K562 (cell line): ENCODE results near the gene RPL7L1. TPM values are rescaled to one million over a fixed set of nuclear protein-coding genes. Genes with fewer than 3 reads are reported as not detected.

Source experiments
- ATAC-seq: fragments of 200-7000 bp; cut with Tn5 transposase; 3 replicates; pipeline ENCODE4 v1.9.1; 2020; ENCODE audit warnings: moderate library complexity
- BruUV-seq: library from RNA; stranded (reverse); fragments of 400-500 nt; replicated peaks from 2 replicates; lab custom pipeline; 2021; lab: Mats Ljungman, UMichigan
- CTCF ChIA-PET: fragments of 300-600 bp; formaldehyde crosslinking; extraction: SDS; loops from one replicate; lab custom pipeline; 2021; ENCODE audit warnings: low intra/inter-chr PET ratio; lab: Yijun Ruan, JAX
- POLR2A ChIA-PET: fragments of 300-600, 350-650 bp; sonication (Branson Sonifier 250); formaldehyde crosslinking; extraction: SDS; loops from one replicate; lab custom pipeline; 2021; ENCODE audit warnings: antibody characterized with exemption, inconsistent platforms; lab: Yijun Ruan, JAX
- DNase-seq, 4 experiments: peaks; one replicate each; pipeline versions ENCODE4 v3.0.0 to v3.0.0-alpha.2; 2011 to 2018; ENCODE audit warnings: low spot score in 3 of 4, mixed read lengths in 3 of 4; ENCODE audit errors: extremely low read depth in 1 of 4
- FAIRE-seq: peaks from 2 replicates; lab custom pipeline; 2011; peaks lifted over from hg19 to GRCh38; lab: Jason Lieb, UNC
- H2AFZ ChIP-seq: 2 replicates; pipeline ENCODE4 v1.6.0; 2011; ENCODE audit warnings: low read depth, low read length, control low read depth, inconsistent platforms
- H3K27ac ChIP-seq: fragments of 200-600 bp; 3 replicates; pipeline ENCODE4 v1.8.0; 2011; ENCODE audit warnings: low read depth, mild to moderate bottlenecking, control low read depth, inconsistent platforms, low read length, moderate library complexity, mixed read lengths; ENCODE audit errors: extremely low read depth
- H3K27me3 ChIP-seq, 2 experiments: fragments of 300-600 bp in 1 of 2; 2 replicates in 1 of 2; 3 replicates in 1 of 2; pipeline versions ENCODE4 v1.6.0 to v1.8.0; 2011; ENCODE audit warnings: inconsistent platforms in 2 of 2, low read length in 2 of 2, mild to moderate bottlenecking in 1 of 2, mixed read lengths in 1 of 2, moderate library complexity in 1 of 2; ENCODE audit not compliant: control insufficient read depth in 2 of 2, insufficient read depth in 2 of 2
- H3K36me3 ChIP-seq: fragments of 300-600 bp; 3 replicates; pipeline ENCODE4 v1.8.0; 2011; ENCODE audit warnings: mild to moderate bottlenecking, low read length, inconsistent platforms; ENCODE audit not compliant: control insufficient read depth, insufficient read depth
- H3K4me1 ChIP-seq, 2 experiments: fragments of 200-600 bp in 1 of 2; replicated peaks in 1 of 2; 2 replicates in 1 of 2; 3 replicates in 1 of 2; pipeline versions ENCODE4 v1.5.1 to v1.8.0; 2011; ENCODE audit warnings: inconsistent platforms in 2 of 2, low read length in 2 of 2, mild to moderate bottlenecking in 1 of 2, mixed read lengths in 1 of 2, moderate library complexity in 1 of 2; ENCODE audit not compliant: control insufficient read depth in 2 of 2, insufficient read depth in 2 of 2
- H3K4me2 ChIP-seq: 2 replicates; pipeline ENCODE4 v1.6.1; 2011; ENCODE audit warnings: low read length, control low read depth, inconsistent platforms, mixed read lengths; ENCODE audit not compliant: insufficient read depth
- H3K4me3 ChIP-seq: fragments of 200-600 bp; sonication (generic), shearing (Covaris generic); 2 replicates; pipeline ENCODE4 v1.5.1; 2016; ENCODE audit warnings: control low read depth, inconsistent platforms
- H3K79me2 ChIP-seq: fragments of 200-600 bp; 3 replicates; pipeline ENCODE4 v1.8.0; 2011; ENCODE audit warnings: low read length, inconsistent platforms; ENCODE audit not compliant: control insufficient read depth, insufficient read depth
- H3K9ac ChIP-seq, 2 experiments: 2 replicates each; pipeline versions ENCODE4 v1.6.0 to v1.6.1; 2011; ENCODE audit warnings: low read depth in 2 of 2, low read length in 2 of 2, control low read depth in 1 of 2, inconsistent platforms in 1 of 2, mild to moderate bottlenecking in 1 of 2, mixed read lengths in 1 of 2; ENCODE audit not compliant: insufficient read depth in 1 of 2
- H3K9me1 ChIP-seq: one replicate; pipeline ENCODE4 v1.6.0; 2011; ENCODE audit warnings: inconsistent platforms, mild to moderate bottlenecking, low read length, moderate library complexity; ENCODE audit not compliant: control insufficient read depth, insufficient read depth
- H3K9me3 ChIP-seq: replicated peaks from 2 replicates; pipeline ENCODE4 v1.5.1; 2011; ENCODE audit warnings: low read depth, low read length, inconsistent platforms; ENCODE audit not compliant: control insufficient read depth, insufficient read depth
- H4K20me1 ChIP-seq: replicated peaks from 2 replicates; pipeline ENCODE4 v1.6.1; 2011; ENCODE audit warnings: low read length, inconsistent platforms, mixed read lengths; ENCODE audit not compliant: control insufficient read depth, insufficient read depth
- L3MBTL2 ChIP-seq: fragments of 450-650 bp; IDR thresholded peaks from 2 replicates; pipeline ENCODE4 v1.6.1; 2016; ENCODE audit warnings: mild to moderate bottlenecking, moderate library complexity
- MYC ChIP-seq, 2 experiments: fragments of 250-450 bp in 1 of 2; sonication (Bioruptor Pico) in 1 of 2; IDR thresholded peaks; 2 replicates each; pipeline versions ENCODE4 v1.5.1 to v1.6.1; 2012 to 2021; ENCODE audit warnings: low read depth in 2 of 2, borderline replicate concordance in 1 of 2, improper control_type of control experiment in 1 of 2, low read length in 1 of 2, mild to moderate bottlenecking in 1 of 2, moderate library complexity in 1 of 2
- PTTG1 ChIP-seq: fragments of 450-650 bp; IDR thresholded peaks from 2 replicates; pipeline ENCODE4 v1.6.1; 2016; ENCODE audit warnings: low read depth, mild to moderate bottlenecking, missing genetic modification characterization, missing compliant biosample characterization
- WGBS: fragments of 100-300 bp; shearing (Covaris generic); methylation state at CpG from one replicate; pipeline ENCODE4 v1.1.6; 2016; ENCODE audit warnings: low coverage, mixed read lengths; ENCODE audit not compliant: insufficient coverage; ENCODE audit errors: missing lambda C conversion rate; 5-methylcytosine and 5-hydroxymethylcytosine counted together
- in situ Hi-C: fragments of 300-500 bp; cut with MboI; formaldehyde crosslinking; loops from 4 replicates; pipeline ENCODE4 v1.15.0; 2018; ENCODE audit warnings: inconsistent platforms, mixed read lengths
- intact Hi-C: fragments of 100-400 bp; cut with micrococcal nuclease; formaldehyde crosslinking; loops from 2 replicates; pipeline ENCODE4 v1.14.2; 2022
- polyA plus RNA-seq, 8 experiments: library from polyadenylated mRNA; depleted of rRNA in 4 of 8; stranded (reverse) in 5 of 8; unstranded in 3 of 8; fragments of >200 nt; fragmentation: Nextera tagmentation in 2 of 8; fragmentation: Illumina TruSeq in 1 of 8; extraction: Ambion mirVana in 2 of 8; extraction: Trizol in 1 of 8; gene quantifications; 2 replicates each; pipeline versions ENCODE4 v1.2.1 to v1.2.3, GENCODE V29; 2011 to 2014; ENCODE audit warnings: inconsistent platforms in 1 of 8, missing spikeins in 1 of 8
- total RNA-seq, 7 experiments: library from RNA; depleted of rRNA in 6 of 7; stranded (reverse); fragments of >200 nt in 6 of 7; fragmentation: Illumina TruSeq in 2 of 7; extraction: Trizol in 2 of 7; gene quantifications; 2 replicates each; pipeline versions ENCODE4 v1.2.1 to v1.2.3, GENCODE V29; 2011 to 2021; ENCODE audit warnings: low replicate concordance in 1 of 7
- TF ChIP-seq, protein P1 (sequence below), 2 experiments: fragments of 150-350 bp in 1 of 2; IDR thresholded peaks; 2 replicates each; pipeline ENCODE4 v1.6.1; 2012 to 2016; ENCODE audit warnings: low read depth in 2 of 2, low read length in 2 of 2, mild to moderate bottlenecking in 1 of 2, moderate library complexity in 1 of 2

Gene RPL7L1
- total and polyA plus RNA-seq, 9 of the 15 experiments (the other 6 are each of a cell fraction or from before 2014, with no cell fraction given): 129 to 259 (median 164) TPM

DNA sequence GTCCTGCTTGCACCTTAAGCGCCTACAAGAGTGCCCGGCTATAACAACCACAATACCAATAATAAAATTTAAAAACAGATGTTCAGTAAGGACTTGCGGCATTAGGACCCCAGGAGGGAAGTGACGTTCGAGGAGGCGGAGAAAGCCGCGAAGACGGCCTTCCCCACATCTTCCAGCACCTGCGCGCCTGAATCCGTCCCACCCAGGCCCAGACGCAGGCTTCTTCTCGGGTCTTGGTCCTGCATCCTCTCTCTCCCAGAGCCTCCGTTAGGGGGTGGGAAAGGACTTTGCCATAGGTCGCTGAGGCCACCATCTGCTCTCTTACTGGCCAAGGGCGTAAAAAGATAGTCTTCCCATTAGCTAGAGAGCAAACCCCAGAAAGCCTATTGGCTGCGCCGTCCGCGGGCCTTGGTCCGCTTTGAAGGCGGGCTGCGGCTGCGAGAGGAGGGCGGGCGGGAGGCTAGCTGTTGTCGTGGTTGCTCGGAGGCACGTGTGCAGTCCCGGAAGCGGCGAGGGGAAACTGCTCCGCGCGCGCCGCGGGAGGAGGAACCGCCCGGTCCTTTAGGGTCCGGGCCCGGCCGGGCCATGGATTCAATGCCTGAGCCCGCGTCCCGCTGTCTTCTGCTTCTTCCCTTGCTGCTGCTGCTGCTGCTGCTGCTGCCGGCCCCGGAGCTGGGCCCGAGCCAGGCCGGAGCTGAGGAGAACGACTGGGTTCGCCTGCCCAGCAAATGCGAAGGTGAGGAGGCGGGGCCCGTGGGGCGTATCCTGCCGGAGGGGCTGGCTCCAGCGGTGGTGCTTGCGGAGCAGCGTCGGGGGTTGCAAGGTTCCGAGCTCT lies 49.8 kb downstream of the RPL7L1 start, which contains the start of gene CNPY3:
TSS of gene CNPY3 (plus strand) at position 495 of the 835 bp plus-strand sequence. CDS start at position 586, 91 bp downstream.
- CTCF ChIA-PET: no interaction called here
- POLR2A ChIA-PET: interaction anchor here (0.6 to 3.5 kb wide), 23 partner anchors 10 to 783 kb away, joined by 3 to 30 read pairs (median 4); partner anchors contain the start of genes CUL9 and PEX6
- H3K79me2 ChIP-seq: peaks cover 40% of the 10 kb centered on the region
- H3K27ac ChIP-seq: peak within 1 kb of the TSS; percentile 90
- peak within 1 kb of the TSS; percentile 84 to 93 for H3K9ac ChIP-seq
- peak; percentile 96 to 99 (median 96) for DNase-seq
- peak within 1 kb of the TSS; percentile 76 for H3K4me3 ChIP-seq
- peak within 1 kb of the TSS; percentile 84 for H3K4me2 ChIP-seq
- WGBS: 2% methylated on average over 52 of the region's 63 CpGs
- no peaks in the 10 kb centered on the region for H3K9me3 ChIP-seq
- intact Hi-C loops (loop anchor here (1.0 kb wide), 2 partner anchors 49 to 85 kb away; partner anchors contain the start of gene KLHDC3), in situ Hi-C loops (no loop called here)
- TSS peak; percentile 74 for BruUV-seq
- peak; percentile 95 for ATAC-seq
- FAIRE-seq: peak; percentile 92
- no peaks in the 10 kb centered on the region for H4K20me1 ChIP-seq
- peaks cover 17 to 28% of the 10 kb centered on the region in 2 experiments; a peak in 4 of 5 replicates for H3K4me1 ChIP-seq
- peaks cover 22% of the 10 kb centered on the region for H3K36me3 ChIP-seq
- H3K9me1 ChIP-seq: no peaks in the 10 kb centered on the region
- H3K27me3 ChIP-seq: no peaks in the 10 kb centered on the region
- H2AFZ ChIP-seq: peak within 1 kb of the TSS; percentile 95
- TF ChIP-seq L3MBTL2 (peak; percentile 100), PTTG1 (no peak), MYC (IDR thresholded peaks at IDR 0.05; ENCODE audit: low read depth, low read length) (peak; percentile 99), MYC (CRISPR knock-in tag; IDR thresholded peaks at IDR 0.05; ENCODE audit: borderline replicate concordance, low read depth) (peak; percentile 96)
- TF ChIP-seq, protein P1, sequence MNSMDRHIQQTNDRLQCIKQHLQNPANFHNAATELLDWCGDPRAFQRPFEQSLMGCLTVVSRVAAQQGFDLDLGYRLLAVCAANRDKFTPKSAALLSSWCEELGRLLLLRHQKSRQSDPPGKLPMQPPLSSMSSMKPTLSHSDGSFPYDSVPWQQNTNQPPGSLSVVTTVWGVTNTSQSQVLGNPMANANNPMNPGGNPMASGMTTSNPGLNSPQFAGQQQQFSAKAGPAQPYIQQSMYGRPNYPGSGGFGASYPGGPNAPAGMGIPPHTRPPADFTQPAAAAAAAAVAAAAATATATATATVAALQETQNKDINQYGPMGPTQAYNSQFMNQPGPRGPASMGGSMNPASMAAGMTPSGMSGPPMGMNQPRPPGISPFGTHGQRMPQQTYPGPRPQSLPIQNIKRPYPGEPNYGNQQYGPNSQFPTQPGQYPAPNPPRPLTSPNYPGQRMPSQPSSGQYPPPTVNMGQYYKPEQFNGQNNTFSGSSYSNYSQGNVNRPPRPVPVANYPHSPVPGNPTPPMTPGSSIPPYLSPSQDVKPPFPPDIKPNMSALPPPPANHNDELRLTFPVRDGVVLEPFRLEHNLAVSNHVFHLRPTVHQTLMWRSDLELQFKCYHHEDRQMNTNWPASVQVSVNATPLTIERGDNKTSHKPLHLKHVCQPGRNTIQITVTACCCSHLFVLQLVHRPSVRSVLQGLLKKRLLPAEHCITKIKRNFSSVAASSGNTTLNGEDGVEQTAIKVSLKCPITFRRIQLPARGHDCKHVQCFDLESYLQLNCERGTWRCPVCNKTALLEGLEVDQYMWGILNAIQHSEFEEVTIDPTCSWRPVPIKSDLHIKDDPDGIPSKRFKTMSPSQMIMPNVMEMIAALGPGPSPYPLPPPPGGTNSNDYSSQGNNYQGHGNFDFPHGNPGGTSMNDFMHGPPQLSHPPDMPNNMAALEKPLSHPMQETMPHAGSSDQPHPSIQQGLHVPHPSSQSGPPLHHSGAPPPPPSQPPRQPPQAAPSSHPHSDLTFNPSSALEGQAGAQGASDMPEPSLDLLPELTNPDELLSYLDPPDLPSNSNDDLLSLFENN (IDR thresholded peaks at IDR 0.05; ENCODE audit: low read depth in 2 of 2, low read length in 2 of 2): no peak
